Lung (tissue), 12 donors: Measurements from ENCODE around the gene ZCCHC24. TPM values are rescaled to one million over a fixed set of nuclear protein-coding genes. Genes with fewer than 3 reads are reported as not detected.
A peak's percentile ranks its signal among the peaks of the same experiment; 100 is the strongest.

Experiments
- ATAC-seq: fragments of 200-7000 bp; cut with Tn5 transposase; one replicate; pipeline ENCODE4 v1.9.1; 2020; ENCODE audit warnings: moderate number of reproducible peaks; ENCODE audit not compliant: insufficient read depth, low FRiP score
- DNase-seq, 3 donors: peaks; one replicate each; pipeline ENCODE4 v3.0.0-alpha.2; 2013 to 2017
- H3K27ac ChIP-seq, 2 donors: one replicate each; pipeline ENCODE4 v1.5.1; 2013; ENCODE audit warnings: mild to moderate bottlenecking in 2 of 2, moderate library complexity in 2 of 2, control low read depth in 1 of 2, inconsistent platforms in 1 of 2, low read depth in 1 of 2, low read length in 1 of 2
- H3K27me3 ChIP-seq, 3 donors: one replicate each; pipeline ENCODE4 v1.5.1; 2013; ENCODE audit warnings: low read length in 2 of 3; ENCODE audit not compliant: control insufficient read depth in 3 of 3, insufficient read depth in 3 of 3
- H3K36me3 ChIP-seq, 4 donors: one replicate each; pipeline ENCODE4 v1.5.1; 2013; ENCODE audit warnings: low read length in 4 of 4, mild to moderate bottlenecking in 1 of 4, moderate library complexity in 1 of 4; ENCODE audit not compliant: control insufficient read depth in 4 of 4, insufficient read depth in 4 of 4
- H3K4me1 ChIP-seq, 5 donors: one replicate each; pipeline ENCODE4 v1.5.1; 2013; ENCODE audit warnings: low read length in 5 of 5, mild to moderate bottlenecking in 2 of 5, moderate library complexity in 1 of 5; ENCODE audit not compliant: control insufficient read depth in 5 of 5, insufficient read depth in 5 of 5
- H3K4me3 ChIP-seq: one replicate; pipeline ENCODE4 v1.5.1; 2013; ENCODE audit warnings: mild to moderate bottlenecking, control low read depth, moderate library complexity
- H3K9ac ChIP-seq, 2 donors: one replicate each; pipeline ENCODE4 v1.5.1; 2013; ENCODE audit warnings: low read length in 2 of 2, control low read depth in 1 of 2; ENCODE audit not compliant: insufficient read depth in 1 of 2
- H3K9me3 ChIP-seq, 4 donors: one replicate each; pipeline ENCODE4 v1.5.1; 2013; ENCODE audit warnings: low read length in 3 of 4, mild to moderate bottlenecking in 1 of 4, moderate library complexity in 1 of 4; ENCODE audit not compliant: control insufficient read depth in 4 of 4, insufficient read depth in 3 of 4
- WGBS, 2 donors: extraction: QIAGEN DNeasy Blood & Tissue Kit; methylation state at CpG; one replicate each; pipeline ENCODE4 v1.1.7; 2013; 5-methylcytosine and 5-hydroxymethylcytosine counted together
- polyA plus RNA-seq, 2 donors: library from polyadenylated mRNA; stranded (reverse); fragments of 200-250 nt; gene quantifications; one replicate each; pipeline ENCODE4 v1.2.1, GENCODE V29; 2013
- total RNA-seq, 2 donors: library from RNA; depleted of rRNA in 1 of 2; stranded (reverse); fragments of >200 nt in 1 of 2; gene quantifications; one replicate each; pipeline ENCODE4 v1.2.1, GENCODE V29; 2014 to 2021
- TF ChIP-seq, protein P1 (sequence below): IDR thresholded peaks from 2 replicates; pipeline ENCODE4 v1.5.1; 2012; ENCODE audit warnings: mild to moderate bottlenecking; ENCODE audit errors: control extremely low read depth, extremely low read depth
- donor health status: control.
- donor health status: control.
- donor health status: Bipolar disorder and iron deficiency.
- donor health status: healthy.
- donor health status: DM: yes; HTN: yes; CAD: no.

Gene ZCCHC24
- total and polyA plus RNA-seq, 4 donors, result 10.4 to 33.5 (median 13.5) TPM

DNA sequence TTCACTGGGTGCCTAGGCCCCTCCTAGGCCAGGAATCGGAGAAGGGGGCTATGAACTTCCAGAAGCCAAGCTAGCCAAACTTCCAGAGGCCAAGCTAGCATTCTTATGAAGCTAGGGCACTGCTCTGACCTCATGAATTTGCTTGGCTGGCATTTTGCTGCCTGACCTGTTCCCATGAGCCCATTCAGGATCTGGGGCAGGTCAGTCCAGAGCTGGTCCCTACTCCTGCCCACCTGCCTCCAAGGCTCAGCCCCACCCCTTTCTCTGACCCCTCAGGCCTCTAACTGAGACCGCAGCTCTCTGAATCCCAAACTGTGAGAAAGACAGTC is 99.4 kb downstream of the ZCCHC24 start:
- H3K4me1 ChIP-seq, result peaks cover 0 to 20% (median 6%) of the 10 kb centered on the region in 5 donors
- no peak for DNase-seq
- ATAC-seq, result no peak
- H3K27me3 ChIP-seq, result no peaks in the 10 kb centered on the region
- H3K4me3 ChIP-seq, result no peak overlapping the region
- TF ChIP-seq, protein P1, sequence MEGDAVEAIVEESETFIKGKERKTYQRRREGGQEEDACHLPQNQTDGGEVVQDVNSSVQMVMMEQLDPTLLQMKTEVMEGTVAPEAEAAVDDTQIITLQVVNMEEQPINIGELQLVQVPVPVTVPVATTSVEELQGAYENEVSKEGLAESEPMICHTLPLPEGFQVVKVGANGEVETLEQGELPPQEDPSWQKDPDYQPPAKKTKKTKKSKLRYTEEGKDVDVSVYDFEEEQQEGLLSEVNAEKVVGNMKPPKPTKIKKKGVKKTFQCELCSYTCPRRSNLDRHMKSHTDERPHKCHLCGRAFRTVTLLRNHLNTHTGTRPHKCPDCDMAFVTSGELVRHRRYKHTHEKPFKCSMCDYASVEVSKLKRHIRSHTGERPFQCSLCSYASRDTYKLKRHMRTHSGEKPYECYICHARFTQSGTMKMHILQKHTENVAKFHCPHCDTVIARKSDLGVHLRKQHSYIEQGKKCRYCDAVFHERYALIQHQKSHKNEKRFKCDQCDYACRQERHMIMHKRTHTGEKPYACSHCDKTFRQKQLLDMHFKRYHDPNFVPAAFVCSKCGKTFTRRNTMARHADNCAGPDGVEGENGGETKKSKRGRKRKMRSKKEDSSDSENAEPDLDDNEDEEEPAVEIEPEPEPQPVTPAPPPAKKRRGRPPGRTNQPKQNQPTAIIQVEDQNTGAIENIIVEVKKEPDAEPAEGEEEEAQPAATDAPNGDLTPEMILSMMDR, result no peak
- H3K9ac ChIP-seq, result no peak overlapping the region
- no peaks in the 10 kb centered on the region for H3K9me3 ChIP-seq
- 93% methylated on average over 2 of the region's 2 CpGs for WGBS, 2 donors
- peaks cover 0 to 12% (median 5%) of the 10 kb centered on the region in 4 donors for H3K36me3 ChIP-seq
- H3K27ac ChIP-seq, result no peak overlapping the region

DNA sequence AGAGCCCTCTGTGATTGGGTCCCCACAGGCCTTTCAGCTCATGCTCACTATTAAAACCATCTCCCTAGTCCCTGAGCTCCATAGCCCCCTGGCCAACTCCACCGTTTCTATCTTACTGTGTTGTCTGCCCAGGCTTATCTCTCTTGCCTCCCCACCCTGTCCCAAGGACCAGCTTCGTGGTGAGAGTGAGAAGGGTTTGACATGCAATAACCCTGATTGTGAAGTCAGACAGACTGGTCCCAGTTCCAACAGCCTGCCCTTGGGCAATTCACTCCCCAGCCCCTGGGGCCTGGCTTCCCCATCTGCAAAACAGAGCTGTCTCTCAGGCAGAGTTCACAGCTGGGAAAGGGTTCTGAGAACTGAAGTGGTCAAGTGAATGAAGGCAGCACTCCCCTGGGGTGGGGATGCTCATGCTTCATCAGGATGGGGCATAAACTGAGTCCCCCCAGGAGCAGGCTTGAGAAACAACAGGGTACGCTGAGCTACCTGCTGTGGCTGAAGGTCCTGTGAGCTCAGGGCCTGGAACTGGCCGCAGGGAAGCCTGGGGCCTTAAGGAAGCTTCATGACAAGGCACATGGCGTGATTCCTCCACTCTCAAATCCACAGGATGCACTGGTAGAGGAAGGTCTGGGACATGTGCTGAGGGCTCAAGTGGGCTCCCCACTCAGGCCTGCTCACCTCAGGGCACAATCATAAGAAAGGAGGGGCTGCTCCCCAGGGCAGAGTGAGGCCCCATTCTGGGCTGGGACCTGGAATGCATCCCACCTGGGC is 100.0 kb downstream of the ZCCHC24 start:
- peaks cover 0 to 20% (median 6%) of the 10 kb centered on the region in 5 donors for H3K4me1 ChIP-seq
- H3K36me3 ChIP-seq, result peaks cover 0 to 7% (median 3%) of the 10 kb centered on the region in 4 donors
- no peak overlapping the region for H3K9ac ChIP-seq
- TF ChIP-seq, protein P1, result no peak
- WGBS, 2 donors, result 62 to 82% methylated on average over 5 of the region's 5 CpGs
- H3K9me3 ChIP-seq, result no peaks in the 10 kb centered on the region
- DNase-seq (no peak), ATAC-seq (no peak)
- H3K27ac ChIP-seq, result no peak overlapping the region
- H3K27me3 ChIP-seq, result no peaks in the 10 kb centered on the region
- H3K4me3 ChIP-seq, result no peak overlapping the region

DNA sequence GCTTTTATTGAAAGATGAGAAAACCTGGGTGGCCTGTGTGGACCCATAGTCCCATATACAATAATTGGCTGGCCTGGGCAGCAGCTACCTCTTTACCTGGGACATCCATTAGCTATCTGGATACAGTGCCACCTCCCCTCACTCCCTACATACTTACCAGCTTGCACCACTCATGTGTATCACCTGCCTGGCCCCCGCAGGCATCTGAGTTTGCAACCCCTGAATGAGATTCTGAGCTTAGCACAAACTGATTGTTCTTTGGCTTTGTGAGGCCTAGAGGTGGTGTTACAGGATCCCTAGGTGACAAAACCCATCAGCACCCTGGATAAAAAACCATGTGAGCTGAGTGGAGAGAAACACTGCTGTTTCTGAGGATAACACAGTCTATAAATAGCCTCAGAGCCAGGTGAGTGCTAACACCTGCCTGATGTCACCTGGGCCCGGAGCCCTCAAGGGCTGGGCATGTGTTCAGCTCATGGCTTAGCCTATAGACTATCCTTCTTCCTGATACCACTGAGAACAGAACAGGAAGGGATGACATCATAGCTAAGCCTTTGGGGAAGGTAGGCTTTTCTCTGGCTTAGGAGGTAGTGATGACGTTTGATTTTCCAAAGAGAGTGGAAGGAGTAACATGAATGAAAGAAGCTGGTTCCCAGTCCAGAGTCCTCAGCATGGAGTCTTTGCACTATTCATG is 100.8 kb downstream of the ZCCHC24 start:
- DNase-seq, result peak in 1 of 3 donors; percentile 24
- ATAC-seq, result no peak
- Histone ChIP-seq H3K9ac (no peak overlapping the region), H3K36me3 (peaks cover 0 to under 1% (median 0%) of the 10 kb centered on the region in 4 donors), H3K27ac (no peak overlapping the region), H3K9me3 (no peaks in the 10 kb centered on the region), H3K4me3 (no peak overlapping the region), H3K27me3 (no peaks in the 10 kb centered on the region), H3K4me1 (peaks cover 0 to 20% (median 6%) of the 10 kb centered on the region in 5 donors)
- TF ChIP-seq, protein P1, result no peak
- 71 to 80% methylated on average over 3 of the region's 3 CpGs for WGBS, 2 donors
